HG02938 (cell line): ENCODE measurements around the gene KCTD16.

Experiments
- ATAC-seq: cut with Tn5 transposase; IDR thresholded peaks from one replicate; pipeline ENCODE4 v1.9.1; 2021; ENCODE audit warnings: mild to moderate bottlenecking, moderate library complexity; ENCODE audit not compliant: unreplicated experiment

The KCTD16 gene

GRCh38 chr5:144206141-144206540, 35.5 kb downstream of the KCTD16 start:
- no peak for ATAC-seq

GRCh38 chr5:144207875-144208444, 37.3 kb downstream of the KCTD16 start:
- no peak for ATAC-seq

GRCh38 chr5:144209361-144209760, 38.7 kb downstream of the KCTD16 start:
- ATAC-seq, result no peak

GRCh38 chr5:144210655-144211054, 40.0 kb downstream of the KCTD16 start:
- no peak for ATAC-seq

- no peak for ATAC-seq
Measured at GRCh38 chr5:144219869-144220268, 49.2 kb downstream of the KCTD16 start.

GRCh38 chr5:144227363-144227999, 56.8 kb downstream of the KCTD16 start:
- ATAC-seq, result no peak

GRCh38 chr5:144230806-144231205, 60.1 kb downstream of the KCTD16 start:
- ATAC-seq, result no peak

GRCh38 chr5:144232285-144232684, 61.6 kb downstream of the KCTD16 start:
- no peak for ATAC-seq

GRCh38 chr5:144236499-144236898, 65.8 kb downstream of the KCTD16 start:
- no peak for ATAC-seq

GRCh38 chr5:144237851-144238250, 67.2 kb downstream of the KCTD16 start:
- no peak for ATAC-seq

- no peak for ATAC-seq
Measured at GRCh38 chr5:144247131-144247530, 76.5 kb downstream of the KCTD16 start.

- no peak for ATAC-seq
Measured at GRCh38 chr5:144248015-144248414, 77.3 kb downstream of the KCTD16 start.

- ATAC-seq, result no peak
Measured at GRCh38 chr5:144249755-144250464, 79.2 kb downstream of the KCTD16 start.

- no peak for ATAC-seq
Measured at GRCh38 chr5:144254552-144254951, 83.9 kb downstream of the KCTD16 start.

- no peak for ATAC-seq
Measured at GRCh38 chr5:144260121-144260520, 89.4 kb downstream of the KCTD16 start.

- ATAC-seq, result no peak
Measured at GRCh38 chr5:144265643-144266247, 95.1 kb downstream of the KCTD16 start.

- no peak for ATAC-seq
Measured at GRCh38 chr5:144267961-144268513, 97.4 kb downstream of the KCTD16 start.

- peak; percentile 49 for ATAC-seq
Measured at GRCh38 chr5:144273232-144274027, 102.8 kb downstream of the KCTD16 start.

GRCh38 chr5:144275329-144275728, 104.7 kb downstream of the KCTD16 start:
- ATAC-seq, result no peak

- ATAC-seq, result no peak
Measured at GRCh38 chr5:144276034-144276822, 105.6 kb downstream of the KCTD16 start.
